Tibial artery (tissue), 4 donors: ENCODE data around the gene CMTR2.
"Not testable (repeated sequence)": the region's sequence is repeated elsewhere in the genome, so short reads cannot be mapped to it uniquely, and the experiment has no call there.

ENCODE experiments used
- DNase-seq, 2 donors: peaks; one replicate each; pipeline ENCODE4 v3.0.0-alpha.2; 2019
- H3K27ac ChIP-seq, 2 donors: fragments of 200-600 bp; sonication (generic) in 1 of 2; 1 replicate in 1 of 2; 2 replicates in 1 of 2; pipeline ENCODE4 v1.5.1; 2018 to 2019; ENCODE audit warnings: mild to moderate bottlenecking in 1 of 2
- H3K27me3 ChIP-seq, 2 donors: fragments of 200-600 bp; sonication (generic) in 1 of 2; one replicate each; pipeline versions ENCODE4 v1.5.1 to v1.6.0; 2016 to 2019
- H3K36me3 ChIP-seq, 3 donors: fragments of 200-600 bp; sonication (generic) in 2 of 3; one replicate each; pipeline ENCODE4 v1.5.1; 2016 to 2019; ENCODE audit warnings: mild to moderate bottlenecking in 2 of 3
- H3K4me1 ChIP-seq, 4 donors: fragments of 200-600 bp; sonication (generic) in 2 of 4; 1 replicate in 3 of 4; 2 replicates in 1 of 4; pipeline ENCODE4 v1.5.1; 2016 to 2019
- H3K4me3 ChIP-seq, 2 donors: fragments of 200-600 bp; sonication (generic) in 1 of 2; 1 replicate in 1 of 2; 2 replicates in 1 of 2; pipeline ENCODE4 v1.5.1; 2018 to 2019; ENCODE audit warnings: mild to moderate bottlenecking in 2 of 2
- H3K9me3 ChIP-seq, 3 donors: fragments of 200-600 bp; sonication (generic) in 1 of 3; one replicate each; pipeline ENCODE4 v1.5.1; 2016 to 2019
- intact Hi-C: fragments of 100-400 bp; cut with DNase I; formaldehyde crosslinking; loops from one replicate; pipeline ENCODE4 v1.15.0; 2023; ENCODE audit warnings: low total_unique reads
- TF ChIP-seq, protein P1 (sequence below), 2 experiments: fragments of 200-600 bp in 1 of 2; fragments of 450-650 bp in 1 of 2; IDR thresholded peaks; one replicate each; pipeline ENCODE4 v1.5.1; 2017 to 2019; ENCODE audit warnings: antibody characterized with exemption in 2 of 2, mild to moderate bottlenecking in 1 of 2, moderate library complexity in 1 of 2

The CMTR2 gene

DNA sequence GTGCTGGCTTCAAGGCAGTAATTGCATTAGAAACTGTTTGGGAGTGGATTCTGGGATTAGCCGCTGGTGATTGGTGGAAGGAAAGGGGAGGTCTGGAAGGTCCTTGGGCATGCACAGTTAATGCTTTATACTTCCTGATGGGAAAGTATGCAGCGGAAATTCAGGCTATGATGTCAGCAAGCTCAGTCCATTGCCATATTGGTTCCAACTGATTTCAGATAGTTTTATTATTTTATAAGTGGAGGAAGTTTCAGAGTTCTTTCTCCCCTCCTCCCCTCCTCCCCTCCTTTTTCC lies 8.1 kb upstream of the CMTR2 start:
- intact Hi-C loops = no loop called here
- no peak for DNase-seq
- Histone ChIP-seq H3K4me3 (no peak overlapping the region), H3K36me3 (no peaks in the 10 kb centered on the region), H3K27ac (no peak overlapping the region), H3K4me1 (no peaks in the 10 kb centered on the region), H3K27me3 (peaks cover 0 to 12% of the 10 kb centered on the region in 2 donors), H3K9me3 (no peaks in the 10 kb centered on the region)
- TF ChIP-seq, protein P1, sequence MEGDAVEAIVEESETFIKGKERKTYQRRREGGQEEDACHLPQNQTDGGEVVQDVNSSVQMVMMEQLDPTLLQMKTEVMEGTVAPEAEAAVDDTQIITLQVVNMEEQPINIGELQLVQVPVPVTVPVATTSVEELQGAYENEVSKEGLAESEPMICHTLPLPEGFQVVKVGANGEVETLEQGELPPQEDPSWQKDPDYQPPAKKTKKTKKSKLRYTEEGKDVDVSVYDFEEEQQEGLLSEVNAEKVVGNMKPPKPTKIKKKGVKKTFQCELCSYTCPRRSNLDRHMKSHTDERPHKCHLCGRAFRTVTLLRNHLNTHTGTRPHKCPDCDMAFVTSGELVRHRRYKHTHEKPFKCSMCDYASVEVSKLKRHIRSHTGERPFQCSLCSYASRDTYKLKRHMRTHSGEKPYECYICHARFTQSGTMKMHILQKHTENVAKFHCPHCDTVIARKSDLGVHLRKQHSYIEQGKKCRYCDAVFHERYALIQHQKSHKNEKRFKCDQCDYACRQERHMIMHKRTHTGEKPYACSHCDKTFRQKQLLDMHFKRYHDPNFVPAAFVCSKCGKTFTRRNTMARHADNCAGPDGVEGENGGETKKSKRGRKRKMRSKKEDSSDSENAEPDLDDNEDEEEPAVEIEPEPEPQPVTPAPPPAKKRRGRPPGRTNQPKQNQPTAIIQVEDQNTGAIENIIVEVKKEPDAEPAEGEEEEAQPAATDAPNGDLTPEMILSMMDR (IDR thresholded peaks at IDR 0.05) = no peak

DNA sequence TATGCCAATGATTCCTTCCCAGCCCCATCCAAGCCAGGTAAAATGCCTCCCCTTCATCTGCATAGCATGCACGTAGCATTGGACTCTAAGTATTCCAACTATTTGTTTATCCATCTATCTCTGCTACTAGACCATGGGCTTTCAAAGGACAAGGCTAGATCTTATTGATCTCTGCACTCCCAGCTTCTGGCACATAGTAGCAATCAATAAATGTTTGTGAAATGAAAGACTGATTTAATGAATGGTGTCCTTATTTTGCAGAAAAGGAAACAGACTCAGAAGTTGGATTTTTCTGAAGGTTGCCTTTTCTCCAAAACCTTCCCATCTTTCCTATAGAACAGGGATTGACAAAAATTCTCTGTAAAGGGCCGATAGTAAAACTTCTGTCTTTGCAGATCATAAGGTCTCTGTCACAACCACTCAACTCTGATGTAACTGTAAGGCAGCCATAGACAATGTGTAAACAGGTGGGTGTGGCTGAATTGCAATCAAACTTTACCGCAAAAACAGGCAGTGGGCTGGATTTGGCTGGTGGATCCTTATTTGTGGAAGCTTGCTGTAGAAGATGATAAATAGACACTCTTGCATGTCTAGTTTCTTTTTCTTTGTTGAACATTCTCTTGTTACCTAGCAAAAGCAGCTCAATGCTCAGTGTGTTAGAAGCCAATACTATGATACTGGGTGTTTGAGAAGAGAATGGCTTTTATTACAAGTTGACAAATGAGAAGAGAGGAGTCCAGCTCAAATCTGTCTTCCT lies 7.6 kb upstream of the CMTR2 start:
- intact Hi-C loops = no loop called here
- no peaks in the 10 kb centered on the region for H3K36me3 ChIP-seq
- no peak overlapping the region for H3K27ac ChIP-seq
- no peak for DNase-seq
- peaks cover 0 to 17% of the 10 kb centered on the region in 2 donors for H3K27me3 ChIP-seq
- no peak overlapping the region for H3K4me3 ChIP-seq
- TF ChIP-seq, protein P1 (IDR thresholded peaks at IDR 0.05) = no peak
- no peaks in the 10 kb centered on the region for H3K4me1 ChIP-seq
- no peaks in the 10 kb centered on the region for H3K9me3 ChIP-seq

DNA sequence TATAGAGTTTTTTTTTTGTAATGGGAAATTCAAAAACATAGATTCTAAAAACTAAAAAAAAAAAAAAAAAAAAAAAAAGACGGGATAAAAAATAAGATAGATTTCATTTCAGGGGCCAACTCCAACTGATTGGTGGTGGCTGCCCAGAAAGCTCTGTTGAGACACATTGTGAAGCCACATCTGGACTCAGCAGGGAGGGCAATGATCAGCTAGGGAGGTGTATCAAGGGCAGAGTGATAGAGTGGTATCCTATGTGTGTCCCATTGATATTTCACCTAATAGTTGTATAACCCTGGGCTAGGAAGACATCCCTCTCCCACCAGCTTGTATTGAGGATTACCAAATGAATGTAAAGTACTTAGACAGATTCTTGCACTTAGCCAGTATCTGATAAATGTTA lies 6.7 kb upstream of the CMTR2 start:
- H3K36me3 ChIP-seq = no peaks in the 10 kb centered on the region
- no peak overlapping the region for H3K27ac ChIP-seq
- H3K4me1 ChIP-seq = no peaks in the 10 kb centered on the region
- H3K27me3 ChIP-seq = peaks cover 0 to 17% of the 10 kb centered on the region in 2 donors
- no peaks in the 10 kb centered on the region for H3K9me3 ChIP-seq
- intact Hi-C loops = no loop called here
- DNase-seq = no peak
- no peak overlapping the region for H3K4me3 ChIP-seq
- TF ChIP-seq, protein P1 (IDR thresholded peaks at IDR 0.05) = no peak

DNA sequence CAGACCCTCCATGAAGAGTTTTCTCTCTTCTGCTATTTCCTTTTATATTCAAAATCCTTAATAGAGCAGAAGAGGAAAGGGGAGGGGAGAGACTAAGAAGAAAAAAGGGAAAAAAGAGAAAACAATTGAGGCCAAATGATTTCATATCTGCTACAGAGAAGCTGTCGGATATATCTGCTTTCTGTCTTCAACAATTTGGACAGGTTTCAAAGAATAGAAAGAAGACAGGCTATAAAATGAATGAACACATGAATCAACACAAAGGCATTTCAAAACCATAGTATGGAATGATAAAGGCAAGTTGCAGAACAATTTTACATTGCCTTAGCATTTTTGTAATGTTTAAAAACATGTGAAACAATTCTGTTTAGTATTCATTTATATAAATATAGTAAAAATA lies 4.7 kb upstream of the CMTR2 start:
- DNase-seq = no peak
- Histone ChIP-seq H3K27ac (no peak overlapping the region), H3K4me3 (no peak overlapping the region), H3K36me3 (no peaks in the 10 kb centered on the region), H3K27me3 (peaks cover 0 to 17% of the 10 kb centered on the region in 2 donors), H3K9me3 (no peaks in the 10 kb centered on the region), H3K4me1 (no peaks in the 10 kb centered on the region)
- intact Hi-C loops = no loop called here
- TF ChIP-seq, protein P1 (IDR thresholded peaks at IDR 0.05) = no peak

DNA sequence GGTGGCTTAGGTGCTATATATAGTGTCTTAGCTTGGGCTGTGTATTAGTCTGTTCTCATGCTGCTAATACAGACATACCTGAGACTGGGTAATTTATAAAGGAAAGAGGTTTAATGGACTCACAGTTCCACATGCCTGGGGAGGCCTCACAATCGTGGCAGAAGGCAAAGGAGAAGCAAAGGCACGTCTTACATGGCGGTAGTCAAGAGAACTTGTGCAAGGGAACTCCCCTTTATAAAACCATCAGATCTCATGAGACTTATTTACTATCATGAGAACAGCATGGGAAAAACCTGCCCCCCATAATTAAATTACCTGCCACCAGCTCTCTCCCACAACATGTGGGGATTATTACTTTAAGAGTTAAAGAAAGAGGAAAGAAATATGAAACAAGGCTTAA lies 2.9 kb upstream of the CMTR2 start:
- H3K9me3 ChIP-seq, DNase-seq, H3K36me3 ChIP-seq, intact Hi-C loops, H3K27ac ChIP-seq, H3K4me3 ChIP-seq: not testable (repeated sequence)
- peaks cover 0 to 13% of the 10 kb centered on the region in 2 donors for H3K27me3 ChIP-seq
- peaks cover 0 to 11% (median 10%) of the 10 kb centered on the region in 4 donors for H3K4me1 ChIP-seq

DNA sequence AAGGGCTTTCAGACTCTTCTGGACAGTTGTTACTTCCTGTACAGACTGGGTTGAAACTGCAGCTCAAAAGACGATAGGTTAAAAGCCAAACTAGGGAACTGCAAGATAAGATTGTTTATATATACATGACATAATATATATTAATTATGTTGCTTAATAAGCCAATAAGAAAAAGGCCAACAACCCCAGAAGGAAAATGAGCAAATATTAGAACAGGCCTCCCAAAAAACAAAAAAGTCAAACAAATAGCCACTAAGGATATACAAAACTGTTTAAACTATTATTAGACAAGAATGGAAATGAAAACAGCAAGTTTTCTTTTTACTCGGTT lies 495 bp upstream of the CMTR2 start:
- Histone ChIP-seq H3K4me3 (peak overlapping the region; percentile 79 to 81), H3K4me1 (peaks cover 0 to 11% (median 10%) of the 10 kb centered on the region in 4 donors), H3K27me3 (peaks cover 0 to 13% of the 10 kb centered on the region in 2 donors), H3K9me3 (no peaks in the 10 kb centered on the region), H3K27ac (peak overlapping the region; percentile 84 to 89), H3K36me3 (peaks cover 13 to 22% (median 21%) of the 10 kb centered on the region in 3 donors)
- intact Hi-C loops = no loop called here
- TF ChIP-seq, protein P1 (IDR thresholded peaks at IDR 0.05) = no peak
- no peak for DNase-seq
